Measurements from ENCODE around the gene HERC2. TPM values are rescaled to one million over a fixed set of nuclear protein-coding genes. Genes with fewer than 3 reads are reported as not detected.

HERC2 gene
- total RNA-seq, 1 experiment from 2014 or later = 19.7 TPM

- H3K27me3 Mint-ChIP-seq (ENCODE audit: unreplicated experiment) = no peaks in the 10 kb centered on the region
- H3K9me3 Mint-ChIP-seq (ENCODE audit: low read depth, unreplicated experiment) = no peaks in the 10 kb centered on the region
- no TSS peak for BruUV-seq (replicated peaks)
- CTCF ChIA-PET = no interaction called here
- TF ChIP-seq CTCF (IDR thresholded peaks at IDR 0.05; ENCODE audit: unreplicated experiment) = no peak
- no peaks in the 10 kb centered on the region for H3K4me1 Mint-ChIP-seq (ENCODE audit: low read depth, unreplicated experiment)
- intact Hi-C loops (cut with micrococcal nuclease; ENCODE audit: unreplicated experiment) = no loop called here
- H3K36me3 Mint-ChIP-seq (ENCODE audit: insufficient read depth, unreplicated experiment) = no peaks in the 10 kb centered on the region
- no peak overlapping the region for H3K4me3 Mint-ChIP-seq (ENCODE audit: low read depth, unreplicated experiment)
- no peak for DNase-seq
- no peak overlapping the region for H3K27ac Mint-ChIP-seq (ENCODE audit: unreplicated experiment)
Observed at GRCh38 chr15:28075573-28075972, 246.4 kb downstream of the HERC2 start.

GRCh38 chr15:28068930-28069329 is 253.0 kb downstream of the HERC2 start:
- CTCF ChIA-PET = no interaction called here
- Mint-ChIP-seq H3K36me3 (ENCODE audit: insufficient read depth, unreplicated experiment) (no peaks in the 10 kb centered on the region), H3K9me3 (ENCODE audit: low read depth, unreplicated experiment) (no peaks in the 10 kb centered on the region), H3K4me3 (ENCODE audit: low read depth, unreplicated experiment) (no peak overlapping the region), H3K27me3 (ENCODE audit: unreplicated experiment) (no peaks in the 10 kb centered on the region), H3K27ac (ENCODE audit: unreplicated experiment) (no peak overlapping the region), H3K4me1 (ENCODE audit: low read depth, unreplicated experiment) (no peaks in the 10 kb centered on the region)
- TF ChIP-seq CTCF (IDR thresholded peaks at IDR 0.05; ENCODE audit: unreplicated experiment) = no peak
- no TSS peak for BruUV-seq (replicated peaks)
- intact Hi-C loops (cut with micrococcal nuclease; ENCODE audit: unreplicated experiment) = no loop called here
- DNase-seq = no peak

- H3K27ac Mint-ChIP-seq (ENCODE audit: unreplicated experiment) = no peak overlapping the region
- CTCF ChIA-PET = no interaction called here
- H3K9me3 Mint-ChIP-seq (ENCODE audit: low read depth, unreplicated experiment) = no peaks in the 10 kb centered on the region
- no peaks in the 10 kb centered on the region for H3K36me3 Mint-ChIP-seq (ENCODE audit: insufficient read depth, unreplicated experiment)
- no peak for TF ChIP-seq CTCF (IDR thresholded peaks at IDR 0.05; ENCODE audit: unreplicated experiment)
- no peaks in the 10 kb centered on the region for H3K4me1 Mint-ChIP-seq (ENCODE audit: low read depth, unreplicated experiment)
- H3K27me3 Mint-ChIP-seq (ENCODE audit: unreplicated experiment) = no peaks in the 10 kb centered on the region
- no peak overlapping the region for H3K4me3 Mint-ChIP-seq (ENCODE audit: low read depth, unreplicated experiment)
- BruUV-seq (replicated peaks) = no TSS peak
- intact Hi-C loops (cut with micrococcal nuclease; ENCODE audit: unreplicated experiment) = no loop called here
- DNase-seq = no peak
Observed at GRCh38 chr15:28066231-28066630, 255.7 kb downstream of the HERC2 start.

Other genes with a start within 250 kb of the HERC2 start
- gene OCA2, start 222.9 kb downstream of the HERC2 start, total RNA-seq (2022) = not detected in 2 replicates
- gene GOLGA6L24, start 35.9 kb upstream of the HERC2 start, total RNA-seq (2022) = not detected in 2 replicates
- gene GOLGA8F, start 56.5 kb upstream of the HERC2 start, total RNA-seq (2022) = not detected in 2 replicates
- gene GOLGA8G, start 210.8 kb upstream of the HERC2 start, total RNA-seq (2022) = not detected in 2 replicates
- not detected in 2 replicates for gene GOLGA6L25, start 231.4 kb upstream of the HERC2 start, total RNA-seq (2022)

Data from Calu3 (cell line).